MM.1S (cell line): ENCODE measurements around the gene EHHADH.
A peak's percentile ranks its signal among the peaks of the same experiment; 100 is the strongest.

ENCODE experiments used
- DNase-seq: peaks from one replicate; pipeline ENCODE4 v3.0.0-alpha.2; 2015
- H2AFZ ChIP-seq: fragments of 300-600 bp; sonication (generic); 2 replicates; pipeline ENCODE4 v1.6.0; 2016; ENCODE audit warnings: antibody characterized with exemption, low read length
- H3F3A ChIP-seq: fragments of 300-600 bp; sonication (generic); 2 replicates; pipeline ENCODE4 v1.6.1; 2016; ENCODE audit warnings: mild to moderate bottlenecking, antibody characterized with exemption, low read length, moderate library complexity, mixed read lengths; ENCODE audit not compliant: insufficient read depth
- H3K27ac ChIP-seq: fragments of 300-600 bp; sonication (generic); 2 replicates; pipeline ENCODE4 v1.5.1; 2016; ENCODE audit warnings: mild to moderate bottlenecking, low read length
- H3K27me3 ChIP-seq: fragments of 300-600 bp; sonication (generic); replicated peaks from 2 replicates; pipeline ENCODE4 v1.6.0; 2016; ENCODE audit warnings: low read length; ENCODE audit not compliant: insufficient read depth
- H3K36me3 ChIP-seq: fragments of 300-600 bp; sonication (generic); replicated peaks from 2 replicates; pipeline ENCODE4 v1.6.1; 2016; ENCODE audit warnings: mild to moderate bottlenecking, low read length, mixed read lengths; ENCODE audit not compliant: insufficient read depth
- H3K4me1 ChIP-seq: fragments of 300-600 bp; sonication (generic); 2 replicates; pipeline ENCODE4 v1.6.1; 2016; ENCODE audit warnings: low read length, mixed read lengths
- H3K4me2 ChIP-seq: fragments of 300-600 bp; sonication (generic); 2 replicates; pipeline ENCODE4 v1.6.0; 2016; ENCODE audit warnings: low read depth, low read length
- H3K4me3 ChIP-seq: fragments of 300-600 bp; sonication (generic); 2 replicates; pipeline ENCODE4 v1.5.1; 2016; ENCODE audit warnings: low read length, mixed read lengths
- H3K79me2 ChIP-seq: fragments of 300-600 bp; sonication (generic); 2 replicates; pipeline ENCODE4 v1.6.1; 2016; ENCODE audit warnings: mixed run types, low read length, mixed read lengths
- H3K9ac ChIP-seq: fragments of 300-600 bp; sonication (generic); 2 replicates; pipeline ENCODE4 v1.6.1; 2016; ENCODE audit warnings: low read length, mixed read lengths
- H3K9me2 ChIP-seq: fragments of 300-600 bp; sonication (generic); replicated peaks from 2 replicates; pipeline ENCODE4 v1.6.1; 2016; ENCODE audit warnings: mild to moderate bottlenecking, low read length, mixed read lengths; ENCODE audit not compliant: insufficient read depth
- H3K9me3 ChIP-seq: fragments of 300-600 bp; sonication (generic); replicated peaks from 2 replicates; pipeline ENCODE4 v1.6.1; 2016; ENCODE audit warnings: mild to moderate bottlenecking, low read length, mixed read lengths; ENCODE audit not compliant: insufficient read depth
- H4K20me1 ChIP-seq: fragments of 300-600 bp; sonication (generic); 2 replicates; pipeline ENCODE4 v1.6.1; 2016; ENCODE audit warnings: mild to moderate bottlenecking, low read length, moderate library complexity, mixed read lengths; ENCODE audit not compliant: insufficient read depth
- CTCF ChIP-seq: fragments of 300-600 bp; sonication (generic); IDR thresholded peaks from 2 replicates; pipeline ENCODE4 v1.5.1; 2016; ENCODE audit warnings: antibody characterized with exemption, low read length, mixed read lengths
- EZH2 ChIP-seq: fragments of 300-600 bp; sonication (generic); optimal IDR thresholded peaks from 2 replicates; pipeline ENCODE3; 2017; ENCODE audit warnings: low read depth, mild to moderate bottlenecking, antibody characterized with exemption, low read length, mixed read lengths
- EZH2phosphoT487 ChIP-seq: fragments of 300-600 bp; sonication (generic); IDR thresholded peaks from 2 replicates; pipeline ENCODE4 v1.6.1; 2018; ENCODE audit warnings: antibody characterized with exemption, low read length

Gene EHHADH

GRCh38 chr3:185187391-185187790 is 66.5 kb downstream of the EHHADH start:
- H3K27ac ChIP-seq = no peak overlapping the region
- no peak overlapping the region for H2AFZ ChIP-seq
- no peak for DNase-seq
- H3K4me2 ChIP-seq = no peak overlapping the region
- H3K27me3 ChIP-seq = no peaks in the 10 kb centered on the region
- no peaks in the 10 kb centered on the region for H3K9me3 ChIP-seq
- no peak overlapping the region for H3K4me3 ChIP-seq
- no peaks in the 10 kb centered on the region for H3K9me2 ChIP-seq
- no peaks in the 10 kb centered on the region for H4K20me1 ChIP-seq
- no peaks in the 10 kb centered on the region for H3K79me2 ChIP-seq
- TF ChIP-seq CTCF (no peak), EZH2 (no peak), EZH2phosphoT487 (no peak)
- no peaks in the 10 kb centered on the region for H3F3A ChIP-seq
- no peak overlapping the region for H3K9ac ChIP-seq
- H3K4me1 ChIP-seq = no peaks in the 10 kb centered on the region
- no peaks in the 10 kb centered on the region for H3K36me3 ChIP-seq

- H3K9me2 ChIP-seq = no peaks in the 10 kb centered on the region
- H3K27ac ChIP-seq = no peak overlapping the region
- H2AFZ ChIP-seq = 0 out of 2 replicates have a peak overlapping the region, but pooled peaks have one; percentile 30
- H3K4me2 ChIP-seq = no peak overlapping the region
- no peak overlapping the region for H3K4me3 ChIP-seq
- H3K4me1 ChIP-seq = peaks cover 12% of the 10 kb centered on the region
- no peaks in the 10 kb centered on the region for H3K27me3 ChIP-seq
- TF ChIP-seq EZH2 (no peak), CTCF (peak; percentile 81)
- no peaks in the 10 kb centered on the region for H3K9me3 ChIP-seq
- peak; percentile 74 for DNase-seq
- H3K9ac ChIP-seq = no peak overlapping the region
- no peaks in the 10 kb centered on the region for H3K79me2 ChIP-seq
- H4K20me1 ChIP-seq = no peaks in the 10 kb centered on the region
- H3K36me3 ChIP-seq = no peaks in the 10 kb centered on the region
- H3F3A ChIP-seq = no peaks in the 10 kb centered on the region
Observed at GRCh38 chr3:185176750-185177359, 77.0 kb downstream of the EHHADH start.

- Histone ChIP-seq H3K4me2 (peak overlapping the region; percentile 62), H3K9ac (peak overlapping the region; percentile 31; the same call in 1 of the 2 replicates)
- DNase-seq = peak; percentile 72
Observed at GRCh38 chr3:185175370-185175987, 78.4 kb downstream of the EHHADH start.

More at GRCh38 chr3:185175370-185175987, 78.4 kb downstream of the EHHADH start:
- H2AFZ ChIP-seq = peak overlapping the region; percentile 72
- H3K27ac ChIP-seq = peak overlapping the region; percentile 37; the same call in 1 of the 2 replicates
- no peaks in the 10 kb centered on the region for H3K36me3 ChIP-seq
- no peaks in the 10 kb centered on the region for H3K9me3 ChIP-seq
- H3K4me1 ChIP-seq = peaks cover 12% of the 10 kb centered on the region
- peak overlapping the region; percentile 17; the same call in 1 of the 2 replicates for H3K4me3 ChIP-seq
- no peaks in the 10 kb centered on the region for H3F3A ChIP-seq
- H4K20me1 ChIP-seq = no peaks in the 10 kb centered on the region
- no peaks in the 10 kb centered on the region for H3K27me3 ChIP-seq
- no peaks in the 10 kb centered on the region for H3K9me2 ChIP-seq
- TF ChIP-seq EZH2 (no peak), EZH2phosphoT487 (no peak), CTCF (no peak)
- no peaks in the 10 kb centered on the region for H3K79me2 ChIP-seq
